Fibroblast of lung (primary cell): ENCODE measurements around the gene PPP1R9B. TPM values are rescaled to one million over a fixed set of nuclear protein-coding genes. Genes with fewer than 3 reads are reported as not detected.

ENCODE experiments used
- DNase-seq, 2 donors: peaks; one replicate each; pipeline versions ENCODE4 v3.0.0 to v3.0.0-alpha.2; 2010; ENCODE audit warnings: low read depth in 2 of 2
- H2AFZ ChIP-seq: 2 replicates; pipeline ENCODE4 v1.5.1; 2012; ENCODE audit warnings: low read length, control low read depth, inconsistent platforms
- H3K27ac ChIP-seq: 2 replicates; pipeline ENCODE4 v1.5.1; 2011; ENCODE audit warnings: low read length, control low read depth; ENCODE audit not compliant: insufficient read depth
- H3K27me3 ChIP-seq: 2 replicates; pipeline ENCODE4 v1.5.1; 2011; ENCODE audit warnings: mild to moderate bottlenecking, low read length; ENCODE audit not compliant: control insufficient read depth, insufficient read depth
- H3K36me3 ChIP-seq: 2 replicates; pipeline ENCODE4 v1.5.1; 2011; ENCODE audit warnings: low read length; ENCODE audit not compliant: control insufficient read depth, insufficient read depth
- H3K4me1 ChIP-seq: 2 replicates; pipeline ENCODE4 v1.5.1; 2011; ENCODE audit warnings: low read length; ENCODE audit not compliant: control insufficient read depth, insufficient read depth; ENCODE audit errors: extremely low read depth
- H3K4me2 ChIP-seq: 2 replicates; pipeline ENCODE4 v1.5.1; 2011; ENCODE audit warnings: low read length, control low read depth; ENCODE audit not compliant: insufficient read depth; ENCODE audit errors: extremely low read depth
- H3K4me3 ChIP-seq, 4 experiments: fragments of 200-600 bp in 1 of 4; sonication (generic) in 1 of 4; replicated peaks in 1 of 4; 2 replicates each; pipeline ENCODE4 v1.5.1; 2011 to 2016; ENCODE audit warnings: low read length in 4 of 4, low read depth in 3 of 4, mild to moderate bottlenecking in 3 of 4, control low read depth in 2 of 4, inconsistent platforms in 1 of 4, mixed read lengths in 1 of 4; ENCODE audit not compliant: insufficient read depth in 1 of 4; ENCODE audit errors: control extremely low read depth in 1 of 4
- H3K79me2 ChIP-seq: 2 replicates; pipeline ENCODE4 v1.5.1; 2012; ENCODE audit warnings: mild to moderate bottlenecking, low read length, inconsistent platforms; ENCODE audit not compliant: control insufficient read depth, insufficient read depth
- H3K9ac ChIP-seq: 2 replicates; pipeline ENCODE4 v1.5.1; 2011; ENCODE audit warnings: mild to moderate bottlenecking, low read length, control low read depth; ENCODE audit not compliant: insufficient read depth
- H3K9me3 ChIP-seq: 2 replicates; pipeline ENCODE4 v1.5.1; 2012; ENCODE audit warnings: low read depth, low read length; ENCODE audit not compliant: control insufficient read depth, insufficient read depth
- H4K20me1 ChIP-seq: 2 replicates; pipeline ENCODE4 v1.5.1; 2011; ENCODE audit warnings: low read length; ENCODE audit not compliant: control insufficient read depth, insufficient read depth; ENCODE audit errors: extremely low read depth
- EZH2 ChIP-seq: IDR thresholded peaks from 2 replicates; pipeline ENCODE4 v1.5.1; 2012; ENCODE audit warnings: low read length, control low read depth, mild to moderate bottlenecking; ENCODE audit errors: missing control alignments
- polyA plus RNA-seq, 2 donors: library from polyadenylated mRNA; depleted of rRNA in 1 of 2; stranded (reverse) in 1 of 2; unstranded in 1 of 2; fragments of >200 nt; gene quantifications; 2 replicates each; pipeline ENCODE4 v1.2.1, GENCODE V29; 2011 to 2012; ENCODE audit warnings: missing spikeins in 1 of 2
- total RNA-seq: library from RNA; depleted of rRNA; stranded (reverse); fragments of >200 nt; gene quantifications from 2 replicates; pipeline ENCODE4 v1.2.1, GENCODE V29; 2014
- TF ChIP-seq, protein P1 (sequence below), 2 donors: IDR thresholded peaks in 1 of 2; conservative IDR thresholded peaks in 1 of 2; 1 replicate in 1 of 2; 2 replicates in 1 of 2; pipeline ENCODE4 v1.5.1; 2011 to 2012; ENCODE audit warnings: low read length in 2 of 2, control low read depth in 1 of 2, inconsistent platforms in 1 of 2, low read depth in 1 of 2, mild to moderate bottlenecking in 1 of 2

PPP1R9B gene
- total and polyA plus RNA-seq, 2 donors (not counting 1 experiment from before 2014, with no cell fraction given): 22.1 to 41.5 TPM

DNA sequence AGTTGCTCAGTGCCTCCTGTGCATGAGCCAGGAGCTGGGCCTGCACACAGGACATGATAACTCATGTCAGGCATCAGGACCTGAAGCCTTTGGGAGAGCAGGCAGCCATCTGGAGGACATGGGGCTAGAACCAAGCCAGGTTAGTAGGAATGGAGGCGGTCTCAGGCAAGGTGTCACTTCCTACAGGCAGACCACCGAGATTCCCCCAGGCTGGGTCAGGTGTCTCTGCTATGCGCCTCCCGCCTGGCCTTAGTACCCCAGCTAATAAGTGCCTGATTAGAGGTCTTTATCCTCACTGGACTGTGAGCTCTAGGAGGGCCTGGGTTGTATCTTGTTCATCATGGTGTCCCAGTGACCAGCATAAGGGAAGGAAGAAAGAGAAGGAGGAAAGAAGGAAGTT is 36.1 kb downstream of the PPP1R9B start:
- H3K27me3 ChIP-seq: peaks cover 3% of the 10 kb centered on the region
- no peak overlapping the region for H3K4me3 ChIP-seq
- H3K27ac ChIP-seq: no peak overlapping the region
- no peaks in the 10 kb centered on the region for H3K79me2 ChIP-seq
- no peak overlapping the region for H3K4me2 ChIP-seq
- H2AFZ ChIP-seq: no peak overlapping the region
- H3K9ac ChIP-seq: no peak overlapping the region
- H4K20me1 ChIP-seq: no peaks in the 10 kb centered on the region
- no peaks in the 10 kb centered on the region for H3K9me3 ChIP-seq
- H3K4me1 ChIP-seq: peaks cover 2% of the 10 kb centered on the region
- TF ChIP-seq, protein P1, sequence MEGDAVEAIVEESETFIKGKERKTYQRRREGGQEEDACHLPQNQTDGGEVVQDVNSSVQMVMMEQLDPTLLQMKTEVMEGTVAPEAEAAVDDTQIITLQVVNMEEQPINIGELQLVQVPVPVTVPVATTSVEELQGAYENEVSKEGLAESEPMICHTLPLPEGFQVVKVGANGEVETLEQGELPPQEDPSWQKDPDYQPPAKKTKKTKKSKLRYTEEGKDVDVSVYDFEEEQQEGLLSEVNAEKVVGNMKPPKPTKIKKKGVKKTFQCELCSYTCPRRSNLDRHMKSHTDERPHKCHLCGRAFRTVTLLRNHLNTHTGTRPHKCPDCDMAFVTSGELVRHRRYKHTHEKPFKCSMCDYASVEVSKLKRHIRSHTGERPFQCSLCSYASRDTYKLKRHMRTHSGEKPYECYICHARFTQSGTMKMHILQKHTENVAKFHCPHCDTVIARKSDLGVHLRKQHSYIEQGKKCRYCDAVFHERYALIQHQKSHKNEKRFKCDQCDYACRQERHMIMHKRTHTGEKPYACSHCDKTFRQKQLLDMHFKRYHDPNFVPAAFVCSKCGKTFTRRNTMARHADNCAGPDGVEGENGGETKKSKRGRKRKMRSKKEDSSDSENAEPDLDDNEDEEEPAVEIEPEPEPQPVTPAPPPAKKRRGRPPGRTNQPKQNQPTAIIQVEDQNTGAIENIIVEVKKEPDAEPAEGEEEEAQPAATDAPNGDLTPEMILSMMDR (conservative IDR thresholded peaks at IDR 0.05 in 1 of 2, IDR thresholded peaks at IDR 0.05 in 1 of 2; ENCODE audit: low read depth in 1 of 2, low read length in 2 of 2): no peak
- TF ChIP-seq EZH2: no peak
- no peak for DNase-seq
- H3K36me3 ChIP-seq: no peaks in the 10 kb centered on the region

DNA sequence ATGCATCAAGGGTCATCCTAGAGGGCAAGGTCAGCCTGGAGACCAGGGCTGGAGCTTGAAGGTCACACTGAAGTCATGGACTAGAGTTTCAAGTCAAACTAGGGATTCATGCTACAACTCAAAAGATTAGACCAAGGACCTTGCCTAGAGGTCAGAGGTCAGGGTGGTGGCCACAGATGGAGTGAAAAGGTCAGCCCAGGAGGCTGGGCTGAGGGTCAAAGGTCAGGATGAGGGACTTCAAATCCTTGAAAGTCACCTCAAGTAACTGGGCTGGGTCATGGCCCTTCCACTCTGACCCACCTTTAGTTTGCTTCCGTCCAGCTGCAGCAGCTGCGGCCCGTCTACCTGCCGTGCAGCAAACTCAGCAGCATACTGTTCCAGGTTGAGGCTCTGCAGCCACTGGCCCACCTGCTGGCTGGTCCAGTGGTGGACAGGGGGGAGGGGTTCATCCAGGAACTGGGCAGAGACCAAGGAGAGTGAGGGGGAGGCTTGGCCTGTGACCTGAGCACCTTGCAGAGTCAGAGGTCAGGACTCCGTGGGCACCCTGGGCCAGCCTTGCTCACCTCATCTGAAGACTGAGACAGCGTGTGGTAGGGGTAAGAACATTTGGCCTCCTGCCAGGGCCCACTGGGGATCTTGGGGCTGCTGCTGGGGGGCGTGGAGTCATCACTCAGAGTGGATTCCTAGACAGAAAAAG is 36.7 kb downstream of the PPP1R9B start:
- peaks cover 3% of the 10 kb centered on the region for H3K27me3 ChIP-seq
- TF ChIP-seq, protein P1 (conservative IDR thresholded peaks at IDR 0.05 in 1 of 2, IDR thresholded peaks at IDR 0.05 in 1 of 2; ENCODE audit: low read depth in 1 of 2, low read length in 2 of 2): no peak
- no peak for TF ChIP-seq EZH2
- H4K20me1 ChIP-seq: no peaks in the 10 kb centered on the region

DNA sequence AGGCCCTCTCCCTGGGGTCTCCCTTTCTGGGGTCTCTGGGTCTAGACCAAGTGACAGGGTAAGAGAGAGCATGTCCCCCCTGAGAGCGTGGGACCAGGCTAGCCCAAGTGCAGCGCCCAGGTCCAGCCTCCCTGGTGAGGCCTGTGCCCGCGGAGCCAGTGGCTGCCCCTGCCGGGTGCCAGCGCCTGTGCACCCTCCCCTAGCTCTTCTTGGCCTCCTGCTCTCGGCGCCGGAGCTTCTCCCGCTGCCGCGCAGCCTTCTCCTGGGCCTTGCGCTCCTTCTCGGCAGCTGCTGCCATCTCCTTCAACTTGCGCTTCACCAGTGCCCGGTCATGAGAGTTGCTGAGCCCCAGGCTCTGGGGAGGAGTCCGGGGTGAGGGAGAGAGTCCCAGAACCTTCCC is 37.8 kb downstream of the PPP1R9B start:
- Histone ChIP-seq H3K36me3 (no peaks in the 10 kb centered on the region), H3K4me3 (no peak overlapping the region), H3K9ac (no peak overlapping the region), H3K79me2 (no peaks in the 10 kb centered on the region), H3K4me2 (no peak overlapping the region), H3K9me3 (no peaks in the 10 kb centered on the region), H3K4me1 (peaks cover 4% of the 10 kb centered on the region), H3K27me3 (no peaks in the 10 kb centered on the region), H2AFZ (no peak overlapping the region), H4K20me1 (no peaks in the 10 kb centered on the region), H3K27ac (no peak overlapping the region)
- no peak for DNase-seq
- TF ChIP-seq, protein P1 (conservative IDR thresholded peaks at IDR 0.05 in 1 of 2, IDR thresholded peaks at IDR 0.05 in 1 of 2; ENCODE audit: low read depth in 1 of 2, low read length in 2 of 2): no peak
- no peak for TF ChIP-seq EZH2

More for the DNA sequence above, 36.7 kb downstream of the PPP1R9B start:
- no peaks in the 10 kb centered on the region for H3K36me3 ChIP-seq
- no peaks in the 10 kb centered on the region for H3K9me3 ChIP-seq
- H3K79me2 ChIP-seq: no peaks in the 10 kb centered on the region
- H3K4me2 ChIP-seq: no peak overlapping the region
- no peak overlapping the region for H2AFZ ChIP-seq
- H3K4me1 ChIP-seq: peaks cover 2% of the 10 kb centered on the region
- H3K4me3 ChIP-seq: no peak overlapping the region
- no peak for DNase-seq
- no peak overlapping the region for H3K9ac ChIP-seq
- no peak overlapping the region for H3K27ac ChIP-seq
